ENCODE data around the gene LEF1. TPM values are rescaled to one million over a fixed set of nuclear protein-coding genes. Genes with fewer than 3 reads are reported as not detected.

Gene LEF1
- total and polyA plus RNA-seq, 2 experiments from 2014 or later, result 0.50 to 0.73 TPM

DNA sequence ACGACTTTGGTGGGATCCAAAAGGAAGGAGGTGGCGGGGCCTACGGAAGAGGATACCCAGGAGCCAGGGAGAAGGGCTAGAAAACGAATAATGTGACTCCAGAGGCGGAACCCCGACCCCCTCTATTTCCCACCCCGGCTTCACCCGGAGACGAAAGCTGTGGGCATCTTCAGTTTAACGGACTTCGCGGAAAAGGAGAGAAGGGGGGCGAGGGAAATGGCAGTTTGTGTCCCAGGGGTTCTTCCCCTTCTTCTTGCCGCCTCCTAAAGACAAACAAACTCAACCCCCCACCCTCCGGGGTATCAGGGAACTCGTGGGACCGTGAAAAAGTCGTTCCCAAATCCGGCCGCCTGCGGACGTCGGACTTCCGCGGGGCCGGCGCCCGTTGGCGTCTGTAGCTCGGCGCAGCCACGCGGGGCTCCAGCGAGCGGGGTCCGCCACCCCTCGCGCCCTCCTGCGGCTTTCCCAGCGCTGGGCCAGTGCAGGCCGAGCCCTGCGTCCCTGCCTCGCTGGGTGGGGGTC lies 3.6 kb upstream of the LEF1 start:
- Mint-ChIP-seq H3K9me3 (peaks cover 3% of the 10 kb centered on the region; the same call in 1 of the 3 replicates), H3K4me1 (peaks cover 37% of the 10 kb centered on the region), H3K27me3 (ENCODE audit: insufficient read depth, low read depth, poor library complexity) (peaks cover 79% of the 10 kb centered on the region), H3K27ac (no peak overlapping the region), H3K4me3 (peak overlapping the region; percentile 70), H3K36me3 (ENCODE audit: low read depth) (no peaks in the 10 kb centered on the region)
- peaks cover 23% of the 10 kb centered on the region for H4K20me1 ChIP-seq (replicated peaks; ENCODE audit: insufficient read depth)
- H3K27me3 ChIP-seq (ENCODE audit: insufficient read depth), result peaks cover 97% of the 10 kb centered on the region
- peak overlapping the region; percentile 58 for H3K4me3 ChIP-seq
- ATAC-seq (peak; percentile 13), DNase-seq (ENCODE audit: low spot score) (peak; percentile 33)
- H3K9me2 ChIP-seq (ENCODE audit: insufficient read depth), result no peaks in the 10 kb centered on the region
- H3K27ac ChIP-seq (ENCODE audit: low read depth), result no peak overlapping the region
- H3K4me2 ChIP-seq, result peak overlapping the region; percentile 96
- H3K79me2 ChIP-seq (replicated peaks; ENCODE audit: insufficient read depth), result no peaks in the 10 kb centered on the region
- peaks cover 36% of the 10 kb centered on the region for H3F3A ChIP-seq (replicated peaks; ENCODE audit: low read depth)
- peak overlapping the region; percentile 74 for H2AFZ ChIP-seq
- TF ChIP-seq, protein P1, sequence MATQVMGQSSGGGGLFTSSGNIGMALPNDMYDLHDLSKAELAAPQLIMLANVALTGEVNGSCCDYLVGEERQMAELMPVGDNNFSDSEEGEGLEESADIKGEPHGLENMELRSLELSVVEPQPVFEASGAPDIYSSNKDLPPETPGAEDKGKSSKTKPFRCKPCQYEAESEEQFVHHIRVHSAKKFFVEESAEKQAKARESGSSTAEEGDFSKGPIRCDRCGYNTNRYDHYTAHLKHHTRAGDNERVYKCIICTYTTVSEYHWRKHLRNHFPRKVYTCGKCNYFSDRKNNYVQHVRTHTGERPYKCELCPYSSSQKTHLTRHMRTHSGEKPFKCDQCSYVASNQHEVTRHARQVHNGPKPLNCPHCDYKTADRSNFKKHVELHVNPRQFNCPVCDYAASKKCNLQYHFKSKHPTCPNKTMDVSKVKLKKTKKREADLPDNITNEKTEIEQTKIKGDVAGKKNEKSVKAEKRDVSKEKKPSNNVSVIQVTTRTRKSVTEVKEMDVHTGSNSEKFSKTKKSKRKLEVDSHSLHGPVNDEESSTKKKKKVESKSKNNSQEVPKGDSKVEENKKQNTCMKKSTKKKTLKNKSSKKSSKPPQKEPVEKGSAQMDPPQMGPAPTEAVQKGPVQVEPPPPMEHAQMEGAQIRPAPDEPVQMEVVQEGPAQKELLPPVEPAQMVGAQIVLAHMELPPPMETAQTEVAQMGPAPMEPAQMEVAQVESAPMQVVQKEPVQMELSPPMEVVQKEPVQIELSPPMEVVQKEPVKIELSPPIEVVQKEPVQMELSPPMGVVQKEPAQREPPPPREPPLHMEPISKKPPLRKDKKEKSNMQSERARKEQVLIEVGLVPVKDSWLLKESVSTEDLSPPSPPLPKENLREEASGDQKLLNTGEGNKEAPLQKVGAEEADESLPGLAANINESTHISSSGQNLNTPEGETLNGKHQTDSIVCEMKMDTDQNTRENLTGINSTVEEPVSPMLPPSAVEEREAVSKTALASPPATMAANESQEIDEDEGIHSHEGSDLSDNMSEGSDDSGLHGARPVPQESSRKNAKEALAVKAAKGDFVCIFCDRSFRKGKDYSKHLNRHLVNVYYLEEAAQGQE (IDR thresholded peaks at IDR 0.05; ENCODE audit: unreplicated experiment), result no peak
- TF ChIP-seq, protein P2, sequence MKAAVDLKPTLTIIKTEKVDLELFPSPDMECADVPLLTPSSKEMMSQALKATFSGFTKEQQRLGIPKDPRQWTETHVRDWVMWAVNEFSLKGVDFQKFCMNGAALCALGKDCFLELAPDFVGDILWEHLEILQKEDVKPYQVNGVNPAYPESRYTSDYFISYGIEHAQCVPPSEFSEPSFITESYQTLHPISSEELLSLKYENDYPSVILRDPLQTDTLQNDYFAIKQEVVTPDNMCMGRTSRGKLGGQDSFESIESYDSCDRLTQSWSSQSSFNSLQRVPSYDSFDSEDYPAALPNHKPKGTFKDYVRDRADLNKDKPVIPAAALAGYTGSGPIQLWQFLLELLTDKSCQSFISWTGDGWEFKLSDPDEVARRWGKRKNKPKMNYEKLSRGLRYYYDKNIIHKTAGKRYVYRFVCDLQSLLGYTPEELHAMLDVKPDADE (IDR thresholded peaks at IDR 0.05), result no peak
- no peak for TF ChIP-seq STAT1 (IDR thresholded peaks at IDR 0.05; ENCODE audit: unreplicated experiment)
- TF ChIP-seq, protein P3, sequence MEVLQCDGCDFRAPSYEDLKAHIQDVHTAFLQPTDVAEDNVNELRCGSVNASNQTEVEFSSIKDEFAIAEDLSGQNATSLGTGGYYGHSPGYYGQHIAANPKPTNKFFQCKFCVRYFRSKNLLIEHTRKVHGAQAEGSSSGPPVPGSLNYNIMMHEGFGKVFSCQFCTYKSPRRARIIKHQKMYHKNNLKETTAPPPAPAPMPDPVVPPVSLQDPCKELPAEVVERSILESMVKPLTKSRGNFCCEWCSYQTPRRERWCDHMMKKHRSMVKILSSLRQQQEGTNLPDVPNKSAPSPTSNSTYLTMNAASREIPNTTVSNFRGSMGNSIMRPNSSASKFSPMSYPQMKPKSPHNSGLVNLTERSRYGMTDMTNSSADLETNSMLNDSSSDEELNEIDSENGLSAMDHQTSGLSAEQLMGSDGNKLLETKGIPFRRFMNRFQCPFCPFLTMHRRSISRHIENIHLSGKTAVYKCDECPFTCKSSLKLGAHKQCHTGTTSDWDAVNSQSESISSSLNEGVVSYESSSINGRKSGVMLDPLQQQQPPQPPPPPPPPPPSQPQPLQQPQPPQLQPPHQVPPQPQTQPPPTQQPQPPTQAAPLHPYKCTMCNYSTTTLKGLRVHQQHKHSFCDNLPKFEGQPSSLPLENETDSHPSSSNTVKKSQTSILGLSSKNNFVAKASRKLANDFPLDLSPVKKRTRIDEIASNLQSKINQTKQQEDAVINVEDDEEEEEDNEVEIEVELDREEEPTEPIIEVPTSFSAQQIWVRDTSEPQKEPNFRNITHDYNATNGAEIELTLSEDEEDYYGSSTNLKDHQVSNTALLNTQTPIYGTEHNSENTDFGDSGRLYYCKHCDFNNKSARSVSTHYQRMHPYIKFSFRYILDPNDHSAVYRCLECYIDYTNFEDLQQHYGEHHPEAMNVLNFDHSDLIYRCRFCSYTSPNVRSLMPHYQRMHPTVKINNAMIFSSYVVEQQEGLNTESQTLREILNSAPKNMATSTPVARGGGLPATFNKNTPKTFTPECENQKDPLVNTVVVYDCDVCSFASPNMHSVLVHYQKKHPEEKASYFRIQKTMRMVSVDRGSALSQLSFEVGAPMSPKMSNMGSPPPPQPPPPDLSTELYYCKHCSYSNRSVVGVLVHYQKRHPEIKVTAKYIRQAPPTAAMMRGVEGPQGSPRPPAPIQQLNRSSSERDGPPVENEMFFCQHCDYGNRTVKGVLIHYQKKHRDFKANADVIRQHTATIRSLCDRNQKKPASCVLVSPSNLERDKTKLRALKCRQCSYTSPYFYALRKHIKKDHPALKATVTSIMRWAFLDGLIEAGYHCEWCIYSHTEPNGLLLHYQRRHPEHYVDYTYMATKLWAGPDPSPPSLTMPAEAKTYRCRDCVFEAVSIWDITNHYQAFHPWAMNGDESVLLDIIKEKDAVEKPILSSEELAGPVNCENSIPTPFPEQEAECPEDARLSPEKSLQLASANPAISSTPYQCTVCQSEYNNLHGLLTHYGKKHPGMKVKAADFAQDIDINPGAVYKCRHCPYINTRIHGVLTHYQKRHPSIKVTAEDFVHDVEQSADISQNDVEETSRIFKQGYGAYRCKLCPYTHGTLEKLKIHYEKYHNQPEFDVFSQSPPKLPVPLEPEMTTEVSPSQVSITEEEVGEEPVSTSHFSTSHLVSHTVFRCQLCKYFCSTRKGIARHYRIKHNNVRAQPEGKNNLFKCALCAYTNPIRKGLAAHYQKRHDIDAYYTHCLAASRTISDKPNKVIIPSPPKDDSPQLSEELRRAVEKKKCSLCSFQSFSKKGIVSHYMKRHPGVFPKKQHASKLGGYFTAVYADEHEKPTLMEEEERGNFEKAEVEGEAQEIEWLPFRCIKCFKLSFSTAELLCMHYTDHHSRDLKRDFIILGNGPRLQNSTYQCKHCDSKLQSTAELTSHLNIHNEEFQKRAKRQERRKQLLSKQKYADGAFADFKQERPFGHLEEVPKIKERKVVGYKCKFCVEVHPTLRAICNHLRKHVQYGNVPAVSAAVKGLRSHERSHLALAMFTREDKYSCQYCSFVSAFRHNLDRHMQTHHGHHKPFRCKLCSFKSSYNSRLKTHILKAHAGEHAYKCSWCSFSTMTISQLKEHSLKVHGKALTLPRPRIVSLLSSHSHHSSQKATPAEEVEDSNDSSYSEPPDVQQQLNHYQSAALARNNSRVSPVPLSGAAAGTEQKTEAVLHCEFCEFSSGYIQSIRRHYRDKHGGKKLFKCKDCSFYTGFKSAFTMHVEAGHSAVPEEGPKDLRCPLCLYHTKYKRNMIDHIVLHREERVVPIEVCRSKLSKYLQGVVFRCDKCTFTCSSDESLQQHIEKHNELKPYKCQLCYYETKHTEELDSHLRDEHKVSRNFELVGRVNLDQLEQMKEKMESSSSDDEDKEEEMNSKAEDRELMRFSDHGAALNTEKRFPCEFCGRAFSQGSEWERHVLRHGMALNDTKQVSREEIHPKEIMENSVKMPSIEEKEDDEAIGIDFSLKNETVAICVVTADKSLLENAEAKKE (CRISPR knock-in tag; IDR thresholded peaks at IDR 0.05), result no peak
- TF ChIP-seq CREB1 (CRISPR knock-in tag; IDR thresholded peaks at IDR 0.05; ENCODE audit: low read depth), result no peak
- no peak for TF ChIP-seq NANOG (IDR thresholded peaks at IDR 0.05; ENCODE audit: borderline replicate concordance)
- TF ChIP-seq EZH2phosphoT487 (IDR thresholded peaks at IDR 0.05; ENCODE audit: unreplicated experiment), result peak; percentile 47
- no peak for TF ChIP-seq ZNF331 (CRISPR knock-in tag; IDR thresholded peaks at IDR 0.05; ENCODE audit: low read depth)
- no peak for TF ChIP-seq POLR2AphosphoS5 (IDR thresholded peaks at IDR 0.05; ENCODE audit: low read depth)
- TF ChIP-seq JUNB (IDR thresholded peaks at IDR 0.05; ENCODE audit: unreplicated experiment), result no peak
- peak; percentile 94 for TF ChIP-seq EZH2 (IDR thresholded peaks at IDR 0.05; ENCODE audit: low read depth, unreplicated experiment)
- TF ChIP-seq, protein P4, sequence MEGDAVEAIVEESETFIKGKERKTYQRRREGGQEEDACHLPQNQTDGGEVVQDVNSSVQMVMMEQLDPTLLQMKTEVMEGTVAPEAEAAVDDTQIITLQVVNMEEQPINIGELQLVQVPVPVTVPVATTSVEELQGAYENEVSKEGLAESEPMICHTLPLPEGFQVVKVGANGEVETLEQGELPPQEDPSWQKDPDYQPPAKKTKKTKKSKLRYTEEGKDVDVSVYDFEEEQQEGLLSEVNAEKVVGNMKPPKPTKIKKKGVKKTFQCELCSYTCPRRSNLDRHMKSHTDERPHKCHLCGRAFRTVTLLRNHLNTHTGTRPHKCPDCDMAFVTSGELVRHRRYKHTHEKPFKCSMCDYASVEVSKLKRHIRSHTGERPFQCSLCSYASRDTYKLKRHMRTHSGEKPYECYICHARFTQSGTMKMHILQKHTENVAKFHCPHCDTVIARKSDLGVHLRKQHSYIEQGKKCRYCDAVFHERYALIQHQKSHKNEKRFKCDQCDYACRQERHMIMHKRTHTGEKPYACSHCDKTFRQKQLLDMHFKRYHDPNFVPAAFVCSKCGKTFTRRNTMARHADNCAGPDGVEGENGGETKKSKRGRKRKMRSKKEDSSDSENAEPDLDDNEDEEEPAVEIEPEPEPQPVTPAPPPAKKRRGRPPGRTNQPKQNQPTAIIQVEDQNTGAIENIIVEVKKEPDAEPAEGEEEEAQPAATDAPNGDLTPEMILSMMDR (conservative IDR thresholded peaks at IDR 0.05; ENCODE audit: low read depth in 2 of 2), result no peak
- peaks cover 37% of the 10 kb centered on the region for H3K4me1 ChIP-seq (ENCODE audit: insufficient read depth)
- H3K36me3 ChIP-seq (ENCODE audit: insufficient read depth), result no peaks in the 10 kb centered on the region

All from GM23338 (cell line).